Amniotic epithelial cell (primary cell): Measurements from ENCODE around the gene ABLIM1.
"Not testable (repeated sequence)": the region's sequence is repeated elsewhere in the genome, so short reads cannot be mapped to it uniquely, and the experiment has no call there.

Source experiments
- DNase-seq: peaks from one replicate; pipeline ENCODE4 v3.0.0-alpha.2; 2010; ENCODE audit warnings: low read depth

ABLIM1 gene

DNA sequence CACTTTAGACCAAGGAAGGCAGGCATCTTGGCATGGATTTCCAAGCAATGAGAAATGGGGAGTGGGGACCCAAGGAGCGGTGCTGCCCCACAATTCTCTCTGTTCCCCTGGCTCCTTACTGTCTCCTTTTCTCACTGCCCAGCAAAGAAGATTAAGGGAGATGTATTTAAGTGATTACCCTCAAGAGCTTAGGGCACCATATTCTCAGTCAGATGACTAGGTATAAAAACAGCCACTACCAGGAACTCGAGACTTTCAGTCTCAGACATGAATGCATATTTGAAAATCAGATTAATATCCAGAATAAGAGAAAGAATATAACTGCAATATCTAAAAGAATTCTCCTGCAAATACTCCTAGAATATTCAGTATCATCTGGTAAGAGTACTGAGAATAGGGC lies at the start of gene ABLIM1:
TSS of gene ABLIM1 (minus strand) at position 101 of the 400 bp plus-strand sequence. CDS start at position 26, 75 bp downstream.
- DNase-seq, result no peak

DNA sequence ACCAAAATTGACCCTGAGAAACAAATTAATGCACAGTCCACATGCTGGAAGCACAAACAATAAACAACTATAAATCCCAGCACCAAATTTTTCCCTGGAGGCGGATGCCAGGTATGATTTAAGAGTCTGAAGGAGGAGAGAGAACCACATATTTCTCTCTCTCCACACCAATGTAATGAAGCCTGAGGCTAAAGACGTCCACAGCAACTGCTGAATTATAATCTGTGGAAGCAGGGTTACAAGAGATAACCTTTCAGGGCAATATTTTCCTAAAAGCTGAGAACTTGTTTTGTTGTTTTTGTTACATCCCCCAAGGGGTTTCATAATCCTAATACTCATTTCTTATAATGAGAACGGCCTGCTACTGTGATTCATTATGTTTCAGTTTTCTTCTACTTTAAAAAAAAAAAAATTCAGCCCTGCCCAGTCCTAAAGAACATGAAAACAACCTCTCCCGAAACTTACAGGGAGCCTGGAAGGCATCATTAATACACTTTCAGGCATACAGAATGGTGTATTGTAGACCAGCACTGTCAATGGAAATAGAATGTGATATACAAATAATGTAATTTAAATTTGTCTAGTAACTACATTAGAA lies 48.5 kb upstream of the ABLIM1 start:
- DNase-seq, result peak; percentile 26

DNA sequence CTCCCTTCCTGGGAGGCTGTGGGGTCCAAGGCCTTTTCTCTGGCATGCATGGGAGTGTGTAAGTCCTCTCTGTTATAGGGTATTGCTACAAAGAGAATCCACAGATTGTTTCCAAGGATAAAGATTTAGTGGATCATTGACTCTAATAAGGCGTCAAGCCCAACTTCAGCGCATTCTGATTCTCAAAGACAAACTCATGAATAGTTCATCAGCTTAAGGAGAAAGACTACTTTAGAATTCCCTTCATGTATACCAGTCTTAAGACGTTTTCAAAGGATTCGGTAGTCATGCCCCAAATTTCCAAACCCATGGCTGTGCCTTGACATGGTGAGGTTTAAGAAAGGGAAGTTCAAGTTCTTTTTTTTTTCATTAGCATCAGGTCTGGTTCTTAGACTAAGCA lies 46.6 kb upstream of the ABLIM1 start:
- no peak for DNase-seq

DNA sequence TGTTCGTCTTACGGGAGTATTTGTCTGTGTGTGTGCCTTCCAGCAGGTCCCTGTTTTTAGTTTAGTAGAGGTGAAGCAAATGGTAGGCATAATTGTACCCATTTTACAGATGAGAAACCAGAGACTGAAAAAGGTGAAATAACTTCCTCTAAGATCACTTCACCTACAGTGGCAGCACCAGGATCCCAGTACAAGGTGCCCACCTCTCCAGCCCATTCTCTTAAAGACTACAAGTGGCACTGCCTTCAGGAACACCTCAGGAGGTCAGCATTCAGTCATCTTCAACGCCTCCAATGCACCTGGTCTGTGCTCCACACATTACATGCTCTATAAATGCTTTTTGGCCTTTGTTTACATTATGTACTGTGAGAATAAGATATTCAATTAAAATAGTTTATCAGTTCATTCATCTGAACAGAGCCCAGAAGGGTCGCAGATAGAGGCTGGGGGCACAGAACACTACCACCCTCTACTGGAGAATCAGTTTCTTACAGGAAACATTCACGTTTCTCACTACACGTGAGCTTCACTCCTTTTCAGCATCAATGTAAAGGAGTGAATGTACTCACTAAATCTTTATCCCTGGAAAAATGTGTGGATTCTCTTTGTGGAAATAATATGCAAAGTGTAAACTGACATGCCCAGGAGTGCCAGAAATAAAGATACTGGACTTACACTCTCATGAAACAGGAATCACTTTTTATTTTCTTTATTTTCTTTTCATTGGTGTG lies 45.5 kb upstream of the ABLIM1 start:
- no peak for DNase-seq

DNA sequence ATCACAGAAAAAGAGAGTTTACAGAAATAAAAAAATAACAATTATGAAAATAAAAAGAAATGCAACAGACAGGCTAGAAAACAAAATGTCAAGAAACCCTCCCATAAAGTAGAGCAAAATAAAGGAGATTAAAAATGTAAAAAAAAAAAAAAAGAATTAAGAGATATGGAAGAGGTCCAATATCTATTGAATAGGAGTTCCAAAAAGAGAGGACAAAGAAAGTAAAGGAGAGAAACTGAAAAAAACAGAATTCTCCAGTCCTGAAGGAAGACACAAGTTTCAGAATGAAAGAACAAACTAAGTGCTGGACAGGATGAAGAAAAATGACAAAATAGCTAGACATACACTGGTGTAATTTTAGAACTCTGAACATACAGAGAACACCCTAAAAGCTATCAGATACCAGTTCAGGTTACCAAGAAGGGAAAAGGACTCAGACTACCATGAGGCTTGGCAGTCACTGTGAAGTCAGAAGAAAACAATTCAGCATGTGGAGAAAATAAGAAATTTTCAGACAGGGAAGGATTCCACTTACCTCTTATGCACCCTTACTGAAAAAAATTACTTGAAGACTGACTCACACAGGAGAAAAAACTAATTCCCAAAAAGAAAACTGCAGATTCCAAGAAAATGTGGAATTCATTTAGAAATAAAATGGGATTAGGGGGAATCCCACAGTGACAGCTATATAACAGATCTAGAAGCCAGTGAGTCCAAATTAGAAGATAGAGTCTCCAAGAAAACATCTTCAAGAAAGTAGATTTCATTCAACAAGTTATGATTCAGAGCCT lies 40.4 kb upstream of the ABLIM1 start:
- DNase-seq, result no peak

DNA sequence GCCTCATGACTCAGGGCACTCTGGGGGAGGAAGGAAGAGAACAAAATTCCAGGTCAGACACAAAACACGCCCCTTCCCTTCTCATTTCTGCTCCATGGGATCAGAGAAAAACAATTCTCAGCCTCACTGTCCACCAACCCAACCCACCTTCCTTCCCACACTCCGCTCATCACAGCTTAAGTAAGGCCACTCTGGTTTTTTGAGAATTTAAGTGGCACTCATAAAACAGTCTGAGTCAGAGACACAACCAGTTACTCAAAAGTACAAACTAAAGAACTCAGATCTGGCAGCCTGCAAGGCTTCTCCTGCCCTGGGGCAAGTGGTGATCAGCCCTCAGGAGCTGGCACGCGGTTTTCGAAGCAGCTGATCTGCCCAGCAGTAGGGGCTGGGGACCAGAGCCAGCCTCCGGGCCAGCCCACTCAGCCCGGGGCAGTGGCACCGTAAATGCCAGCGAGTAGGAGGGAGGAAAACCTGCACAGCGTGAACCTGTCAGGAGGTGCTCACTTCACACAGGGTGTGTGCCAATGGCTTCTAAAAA lies 39.1 kb upstream of the ABLIM1 start:
- DNase-seq, result no peak

DNA sequence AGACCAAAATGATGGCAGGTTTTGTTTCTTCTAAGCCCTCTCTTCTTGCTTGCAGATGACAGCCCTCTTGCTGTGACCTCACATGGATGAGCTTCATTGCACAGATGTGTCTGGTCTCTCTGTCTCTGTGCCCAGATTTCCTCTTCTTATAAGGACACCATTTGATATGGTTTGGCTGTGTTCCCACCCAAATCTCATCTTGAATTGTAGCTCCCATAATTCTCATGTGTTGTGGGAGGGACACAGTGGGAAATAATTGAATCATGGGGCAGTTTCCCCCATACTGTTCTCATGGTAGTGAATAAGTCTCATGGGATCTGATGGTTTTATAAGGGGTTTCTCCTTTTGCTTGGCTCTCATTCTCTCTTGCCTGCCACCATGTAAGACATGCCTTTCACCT lies 38.2 kb upstream of the ABLIM1 start:
- DNase-seq, result not testable (repeated sequence)

DNA sequence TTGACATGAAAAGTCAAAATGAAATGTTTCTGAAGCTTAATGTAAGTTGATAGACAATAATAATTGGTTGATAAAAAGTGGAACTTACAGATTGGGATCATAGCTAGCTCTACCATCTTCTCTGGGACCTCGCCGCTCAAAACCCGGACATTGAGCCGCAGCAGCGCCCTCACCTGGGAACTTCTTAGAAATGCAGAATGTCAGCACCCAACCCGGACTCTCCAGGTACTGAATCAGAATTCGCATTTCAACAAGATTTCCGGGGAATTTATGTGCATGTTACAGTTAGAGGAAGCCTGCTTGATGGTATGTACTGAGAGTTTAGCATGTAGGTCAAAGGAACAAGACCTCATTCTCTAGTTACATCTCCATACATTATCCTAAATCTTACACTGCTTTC lies 36.7 kb upstream of the ABLIM1 start:
- peak; percentile 23 for DNase-seq

DNA sequence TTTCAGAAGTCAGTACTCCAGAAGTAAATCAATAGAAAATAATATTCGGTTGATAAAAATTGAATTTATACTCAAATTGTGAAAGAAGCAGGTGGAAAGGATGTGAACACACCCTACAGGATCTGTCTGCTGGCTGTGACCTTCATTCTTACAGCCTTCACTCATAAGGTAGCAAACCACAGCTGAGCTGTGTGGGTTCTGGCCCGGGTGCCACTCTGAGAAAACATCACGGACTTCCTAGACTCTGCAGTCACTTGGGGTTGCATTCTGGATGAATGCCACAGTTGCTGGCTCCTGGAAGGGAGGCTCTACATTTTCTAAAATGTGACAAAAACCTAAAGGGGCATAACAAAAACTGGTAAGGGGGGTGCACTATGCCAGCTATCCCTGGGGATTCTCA lies 36.0 kb upstream of the ABLIM1 start:
- DNase-seq, result no peak

DNA sequence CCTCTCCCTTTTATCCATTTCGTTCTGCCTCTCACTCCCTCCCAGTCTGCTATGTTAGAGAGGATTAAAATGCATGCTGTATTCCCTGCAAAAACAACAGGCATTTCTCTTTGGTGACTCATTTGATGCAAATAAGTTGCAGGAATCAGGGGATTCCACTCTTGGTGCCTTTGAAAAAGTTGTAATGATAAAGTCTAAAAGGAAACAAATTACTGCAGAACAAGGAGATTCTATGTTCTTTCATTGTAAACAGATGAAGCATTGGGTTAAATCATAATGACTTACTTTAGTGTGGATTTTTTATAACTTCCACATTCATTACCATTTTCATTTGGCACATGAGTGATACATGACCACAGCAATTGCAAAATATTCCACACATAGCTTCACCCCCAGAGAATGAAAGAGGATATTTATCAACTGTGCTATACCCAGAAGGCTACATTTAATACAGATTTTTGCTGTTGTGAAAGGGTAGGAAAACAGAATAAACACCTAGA lies 33.4 kb upstream of the ABLIM1 start:
- peak; percentile 41 for DNase-seq

DNA sequence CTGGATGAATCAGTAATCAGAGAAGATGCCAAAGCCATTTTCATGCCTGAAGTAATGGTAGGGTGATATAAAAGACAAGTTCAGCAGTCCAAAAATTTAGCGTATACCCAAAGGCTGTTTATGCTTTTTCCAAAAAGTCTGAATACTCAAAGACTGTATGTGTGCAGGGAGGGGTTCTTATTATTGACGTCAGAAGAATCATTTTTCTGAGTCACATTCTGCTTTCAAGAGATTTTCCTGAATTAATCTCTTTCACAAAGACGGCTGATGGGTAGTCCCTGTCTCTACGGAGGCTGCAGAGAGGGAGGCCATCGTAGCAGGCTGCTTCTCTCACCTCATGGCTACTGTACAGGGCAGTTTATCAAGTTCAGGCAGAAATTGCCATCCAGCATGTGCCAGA lies 30.7 kb upstream of the ABLIM1 start:
- DNase-seq, result no peak

DNA sequence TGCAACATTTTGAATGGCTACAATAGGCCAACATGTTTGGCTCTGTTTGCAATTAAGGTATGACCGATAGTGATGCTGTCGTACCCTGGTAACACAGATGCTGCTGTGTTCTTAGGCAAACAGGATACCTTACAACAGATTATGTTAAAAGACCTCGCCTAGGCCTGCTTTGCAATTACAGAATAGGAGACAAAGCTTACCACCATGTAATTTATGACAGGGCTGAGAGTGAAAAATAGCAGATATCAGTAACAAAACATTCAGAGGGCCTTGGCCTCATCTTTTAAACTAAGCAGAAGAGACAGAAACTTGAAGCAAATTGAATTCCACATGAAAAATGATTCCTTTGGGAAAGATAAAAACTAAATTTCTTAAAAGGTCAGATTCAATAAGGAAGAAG lies 29.4 kb upstream of the ABLIM1 start:
- DNase-seq, result no peak

DNA sequence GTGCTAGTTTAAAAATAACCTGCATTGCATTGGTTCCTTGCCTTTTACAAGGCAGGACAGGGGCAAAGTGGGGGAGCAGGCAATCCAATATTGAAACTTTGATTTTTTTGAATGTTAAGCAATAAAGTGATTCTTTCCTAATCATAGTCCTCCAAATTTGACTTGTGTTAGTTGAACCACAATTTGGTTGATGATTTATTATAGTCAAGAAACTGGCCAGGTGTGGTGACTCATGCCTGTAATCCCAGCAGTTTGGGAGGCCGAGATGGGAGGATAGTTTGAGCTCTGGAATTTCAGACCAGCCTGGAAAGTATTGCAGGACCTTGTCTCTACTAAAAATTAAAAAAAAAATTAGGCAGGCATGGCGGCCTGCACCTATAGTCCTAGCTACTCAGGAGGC lies 27.9 kb upstream of the ABLIM1 start:
- DNase-seq, result no peak

DNA sequence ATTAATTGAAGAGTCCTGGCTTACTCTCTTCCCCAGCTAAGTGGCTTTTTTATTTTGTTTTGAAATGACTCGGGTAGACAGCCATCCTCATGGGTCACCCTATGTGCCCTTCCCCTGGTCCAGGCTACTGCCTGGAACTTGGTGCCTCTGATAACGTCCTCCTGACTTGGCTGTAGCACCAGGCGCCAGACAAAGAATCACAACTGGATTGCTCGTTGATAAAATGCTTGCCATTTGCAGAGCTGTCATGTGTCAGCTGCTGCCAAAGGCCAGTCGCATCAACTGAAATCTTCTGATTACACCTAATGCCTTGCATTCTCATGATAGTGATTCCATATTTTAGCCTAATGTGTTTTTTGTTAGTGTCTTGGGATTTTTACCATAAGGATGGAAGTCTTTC lies 27.4 kb upstream of the ABLIM1 start:
- no peak for DNase-seq

DNA sequence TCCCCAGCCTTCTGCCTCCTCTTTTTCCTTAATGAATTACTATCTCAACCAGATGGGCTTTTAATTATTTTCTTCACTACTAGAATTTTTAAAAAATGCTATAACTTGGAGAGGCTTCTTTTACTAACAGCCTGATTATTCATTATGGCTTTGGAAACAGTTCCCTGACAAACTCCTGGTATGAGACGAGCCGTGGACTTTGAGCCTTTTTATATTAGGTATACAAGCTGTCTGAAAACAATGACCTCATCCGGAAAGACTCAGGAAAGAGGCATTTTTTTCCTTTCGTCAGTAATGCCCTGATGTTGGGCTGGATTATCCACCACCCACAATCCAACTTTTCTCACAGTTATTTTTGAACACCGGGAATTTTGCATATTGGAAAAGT lies 26.7 kb upstream of the ABLIM1 start:
- peak; percentile 66 for DNase-seq

DNA sequence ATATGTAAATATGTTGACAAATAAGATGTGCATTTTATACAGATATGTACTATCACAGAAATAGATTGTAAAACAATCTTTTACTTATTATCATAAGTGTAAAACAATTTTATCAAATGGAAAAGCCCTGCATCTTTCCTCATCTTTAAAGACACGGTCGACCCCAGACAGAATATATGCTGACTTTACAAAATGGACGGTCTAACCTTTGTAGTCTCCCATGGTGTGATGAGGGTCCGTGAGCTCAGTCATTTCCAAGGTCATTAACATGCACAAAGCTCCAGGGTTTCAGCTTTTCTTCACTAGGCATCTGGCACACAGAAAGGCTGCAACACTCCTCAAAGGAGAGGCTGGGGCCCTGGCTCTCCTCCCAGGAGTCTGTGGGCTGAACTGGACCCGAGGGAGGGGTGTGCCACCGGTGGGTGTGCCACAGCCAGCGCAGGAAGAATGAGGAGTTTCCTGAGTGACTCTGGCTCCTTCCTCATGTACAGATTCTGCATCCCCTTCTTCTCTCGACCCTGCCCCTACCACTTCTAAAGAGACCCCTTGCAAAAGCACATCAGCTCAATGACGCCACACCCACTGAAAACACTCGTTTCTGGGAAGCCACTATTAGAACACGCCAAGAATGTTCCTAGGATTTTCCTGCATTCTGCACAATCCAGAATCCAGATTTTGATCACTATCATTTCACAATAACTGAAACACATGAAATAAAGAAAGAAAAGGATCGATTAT lies 26.2 kb upstream of the ABLIM1 start:
- no peak for DNase-seq

DNA sequence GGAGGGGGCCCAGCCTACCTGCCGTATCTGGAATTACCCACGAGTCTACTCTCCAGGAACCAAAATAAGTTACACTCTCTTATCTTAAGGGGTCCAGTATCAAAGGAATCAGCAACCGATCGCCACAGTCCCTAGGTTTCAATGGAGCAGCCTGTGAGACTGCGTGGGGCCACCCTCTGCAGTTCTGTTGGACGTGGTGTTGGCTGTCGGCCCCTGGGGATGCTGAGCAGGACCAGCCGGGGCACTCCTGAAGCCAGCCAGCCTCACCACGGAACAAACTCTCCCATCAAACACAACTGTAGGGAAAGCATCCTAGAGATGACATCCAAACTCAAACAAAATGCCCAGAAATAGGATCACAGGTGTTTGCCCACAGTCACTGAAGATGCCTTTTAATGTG lies 25.5 kb upstream of the ABLIM1 start:
- no peak for DNase-seq

DNA sequence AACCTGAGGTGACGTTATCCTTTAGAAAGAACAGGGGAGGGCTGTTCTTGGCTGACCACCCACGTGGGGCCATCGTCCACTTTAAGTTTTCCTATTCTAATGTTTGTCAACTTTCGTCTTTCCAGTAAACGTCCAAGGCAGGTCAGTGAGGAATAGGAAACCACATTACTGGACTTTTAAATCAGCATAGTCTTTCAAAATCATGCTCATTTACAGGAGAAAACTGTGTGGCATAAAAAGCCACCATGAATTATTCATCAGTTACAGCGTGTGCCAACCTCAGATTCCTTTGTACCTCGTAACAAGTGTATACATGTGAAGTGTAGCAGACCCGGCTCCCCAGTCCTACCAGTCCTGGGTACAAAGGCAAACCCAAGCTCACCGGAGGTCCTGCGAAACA lies 25.1 kb upstream of the ABLIM1 start:
- DNase-seq, result no peak

DNA sequence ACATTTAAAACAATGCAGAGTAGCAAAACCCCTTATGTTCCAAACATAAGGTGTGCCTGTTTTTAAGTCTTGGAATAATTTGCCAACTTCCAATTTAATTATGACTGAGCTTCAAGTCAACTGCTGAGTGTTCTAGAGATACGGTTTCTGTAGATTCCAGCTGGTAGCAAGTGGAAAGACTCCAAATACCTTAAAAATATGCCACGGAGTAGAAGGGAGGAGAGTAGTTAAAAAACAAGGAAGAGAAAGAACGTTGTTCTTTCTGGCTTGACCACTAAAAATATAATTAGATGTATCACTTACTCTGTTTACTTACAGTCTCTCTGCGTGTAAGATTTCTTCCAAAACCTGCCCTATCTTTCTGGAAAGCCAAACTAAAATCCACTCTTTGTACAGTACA lies 24.5 kb upstream of the ABLIM1 start:
- DNase-seq, result no peak

DNA sequence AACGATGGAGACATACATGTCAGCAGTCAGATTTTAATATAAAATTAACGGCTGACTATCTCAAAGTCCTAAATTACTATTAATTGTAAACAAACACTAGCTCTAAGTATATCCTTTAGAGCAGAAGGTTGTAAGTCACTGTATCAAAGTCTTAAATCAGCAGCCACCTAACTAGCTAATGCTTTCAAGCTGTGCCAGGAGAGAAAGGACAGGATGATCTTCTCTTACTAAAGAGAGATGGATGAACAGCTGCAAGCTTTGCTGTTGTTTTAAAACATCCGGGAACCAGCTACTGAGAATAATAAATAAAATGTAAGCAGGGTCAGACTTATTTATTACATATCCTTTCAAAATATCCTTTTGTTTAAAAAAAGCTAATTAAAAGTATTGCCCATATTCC lies 24.0 kb upstream of the ABLIM1 start:
- no peak for DNase-seq

DNA sequence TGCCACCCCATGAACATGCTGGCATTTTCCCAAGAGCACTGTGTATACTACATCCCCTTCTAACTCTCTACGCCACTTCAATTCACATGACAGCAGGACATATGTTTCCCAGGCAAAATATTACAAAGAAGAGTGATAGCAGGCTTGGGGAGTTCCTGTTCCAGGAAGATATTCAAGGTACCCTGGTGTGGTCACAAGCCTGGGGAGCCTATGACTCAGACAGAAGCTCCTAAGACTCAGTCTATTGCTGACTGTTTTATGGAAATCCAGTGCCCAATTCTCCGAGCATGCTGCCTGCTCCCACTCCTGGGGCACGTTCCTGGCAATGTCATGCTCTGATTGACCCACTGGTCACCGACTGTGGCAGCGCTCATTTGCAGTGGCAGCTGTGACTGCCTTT lies 23.5 kb upstream of the ABLIM1 start:
- DNase-seq, result no peak

DNA sequence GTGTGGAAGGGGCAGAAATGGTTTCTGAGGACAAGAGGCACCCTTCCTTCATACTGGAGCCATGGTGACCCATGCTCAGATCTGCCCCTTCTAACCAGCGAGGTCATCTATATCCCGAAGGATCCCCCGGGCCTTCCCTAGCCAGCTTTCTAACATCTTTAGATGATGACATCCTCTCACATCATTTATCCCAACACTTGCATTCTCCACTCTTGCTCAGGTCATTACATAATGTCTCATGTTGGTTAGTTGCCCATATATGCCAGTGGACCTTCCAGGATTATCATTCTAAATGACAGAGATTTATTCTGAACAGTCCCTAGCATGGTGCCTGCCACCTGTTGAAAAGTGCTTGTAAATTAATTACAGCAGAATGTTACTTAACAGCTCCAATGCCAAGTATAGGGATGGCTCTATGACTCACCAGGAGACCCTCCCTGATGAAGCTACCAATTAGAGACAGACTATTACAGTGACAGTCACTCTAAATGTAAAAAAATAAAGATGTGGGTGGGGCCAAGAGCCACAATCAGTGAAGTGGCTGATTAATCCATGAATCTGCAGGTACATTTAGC lies 22.6 kb upstream of the ABLIM1 start:
- DNase-seq, result no peak
